ENCODE data around the gene FAM131A.
A peak's percentile ranks its signal among the peaks of the same experiment; 100 is the strongest.
"Not testable (repeated sequence)": the region's sequence is repeated elsewhere in the genome, so short reads cannot be mapped to it uniquely, and the experiment has no call there.

Gene FAM131A

DNA sequence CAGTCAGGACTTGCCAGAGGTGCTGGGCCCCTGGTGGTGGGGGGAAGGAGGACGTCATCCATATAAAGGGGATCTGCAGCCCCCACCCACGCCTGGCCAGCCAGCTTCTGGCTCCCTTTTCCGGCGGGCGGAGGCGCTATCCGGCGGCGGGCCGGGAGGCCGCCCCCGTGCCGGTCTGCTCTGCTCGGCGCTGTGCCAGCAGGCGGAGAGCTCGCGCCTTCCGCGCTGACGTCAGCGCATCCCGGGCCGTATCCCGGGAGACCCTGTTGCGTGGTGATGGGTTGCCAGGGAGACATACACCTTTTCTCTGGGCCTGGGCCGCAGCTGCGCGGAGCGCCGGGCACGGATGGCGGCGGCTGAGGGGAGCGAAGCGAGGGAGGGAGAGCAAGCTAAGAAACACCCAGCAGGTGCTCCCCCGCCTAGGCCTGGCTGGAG lies 1.1 kb downstream of the FAM131A start:
- DNase-seq (ENCODE audit: extremely low read depth in 1 of 2, low read depth in 1 of 2) = no peak

DNA sequence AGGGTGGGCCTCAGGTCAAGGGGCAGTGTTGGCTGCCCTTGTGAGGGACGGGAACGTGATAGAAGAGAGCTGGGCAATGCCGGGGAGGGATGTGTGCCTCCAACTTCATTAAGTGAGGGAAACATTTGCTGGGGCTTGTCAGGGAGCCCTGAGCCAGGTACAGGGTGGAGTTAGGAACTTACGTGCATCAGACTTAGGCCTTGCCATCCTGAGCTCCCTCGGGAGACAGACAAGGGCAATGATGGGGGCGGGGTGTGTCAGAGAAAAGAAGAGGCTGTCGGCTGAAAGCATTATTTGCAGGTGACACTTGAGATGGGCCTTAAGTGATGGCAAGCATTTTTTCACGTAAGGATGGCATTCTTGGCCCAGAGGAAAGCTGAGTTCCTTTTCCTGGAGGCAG lies 1.6 kb downstream of the FAM131A start:
- DNase-seq (ENCODE audit: extremely low read depth in 1 of 2, low read depth in 1 of 2) = no peak

DNA sequence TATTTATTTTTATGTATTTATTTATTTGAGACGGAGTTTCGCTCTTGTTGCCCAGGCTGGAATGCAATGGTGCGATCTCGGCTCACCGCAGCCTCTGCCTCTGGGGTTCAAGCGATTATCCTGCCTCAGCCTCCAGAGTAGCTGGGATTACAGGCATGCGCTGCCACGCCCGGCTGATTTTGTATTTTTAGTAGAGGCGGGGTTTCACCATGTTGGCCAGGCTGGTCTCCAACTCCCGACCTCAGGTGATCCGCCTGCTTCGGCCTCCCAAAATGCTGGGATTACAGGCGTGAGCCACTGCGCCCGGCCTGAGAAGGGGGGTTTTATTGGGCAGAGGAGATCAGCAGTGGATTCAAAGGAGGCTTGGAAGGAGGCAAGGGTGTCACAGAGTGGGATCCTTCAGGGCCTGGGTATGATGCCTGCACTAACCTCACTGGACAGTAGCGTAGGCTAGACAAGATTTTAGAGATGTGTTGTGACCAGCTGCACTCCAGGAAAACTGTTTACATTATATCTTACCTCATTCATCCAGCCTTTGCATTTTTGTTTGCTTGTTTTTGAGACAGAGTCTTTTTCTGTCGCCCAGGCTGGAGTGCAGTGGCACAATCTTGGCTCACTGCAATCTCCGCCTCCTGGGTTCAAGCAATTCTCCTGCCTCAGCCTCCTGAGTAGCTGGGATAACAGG lies 2.2 kb downstream of the FAM131A start:
- DNase-seq (ENCODE audit: extremely low read depth in 1 of 2, low read depth in 1 of 2) = not testable (repeated sequence)

DNA sequence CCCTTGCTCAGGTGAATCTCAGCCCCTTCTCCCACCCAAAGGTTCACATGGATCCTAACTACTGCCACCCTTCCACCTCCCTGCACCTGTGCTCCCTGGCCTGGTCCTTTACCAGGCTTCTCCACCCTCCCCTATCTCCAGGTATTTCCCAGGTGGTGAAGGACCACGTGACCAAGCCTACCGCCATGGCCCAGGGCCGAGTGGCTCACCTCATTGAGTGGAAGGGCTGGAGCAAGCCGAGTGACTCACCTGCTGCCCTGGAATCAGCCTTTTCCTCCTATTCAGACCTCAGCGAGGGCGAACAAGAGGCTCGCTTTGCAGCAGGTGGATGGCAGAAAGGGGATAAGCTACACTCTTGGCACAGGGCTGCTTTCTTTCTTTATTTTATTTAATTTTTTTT lies 4.5 kb downstream of the FAM131A start:
- DNase-seq (ENCODE audit: extremely low read depth in 1 of 2, low read depth in 1 of 2) = no peak

DNA sequence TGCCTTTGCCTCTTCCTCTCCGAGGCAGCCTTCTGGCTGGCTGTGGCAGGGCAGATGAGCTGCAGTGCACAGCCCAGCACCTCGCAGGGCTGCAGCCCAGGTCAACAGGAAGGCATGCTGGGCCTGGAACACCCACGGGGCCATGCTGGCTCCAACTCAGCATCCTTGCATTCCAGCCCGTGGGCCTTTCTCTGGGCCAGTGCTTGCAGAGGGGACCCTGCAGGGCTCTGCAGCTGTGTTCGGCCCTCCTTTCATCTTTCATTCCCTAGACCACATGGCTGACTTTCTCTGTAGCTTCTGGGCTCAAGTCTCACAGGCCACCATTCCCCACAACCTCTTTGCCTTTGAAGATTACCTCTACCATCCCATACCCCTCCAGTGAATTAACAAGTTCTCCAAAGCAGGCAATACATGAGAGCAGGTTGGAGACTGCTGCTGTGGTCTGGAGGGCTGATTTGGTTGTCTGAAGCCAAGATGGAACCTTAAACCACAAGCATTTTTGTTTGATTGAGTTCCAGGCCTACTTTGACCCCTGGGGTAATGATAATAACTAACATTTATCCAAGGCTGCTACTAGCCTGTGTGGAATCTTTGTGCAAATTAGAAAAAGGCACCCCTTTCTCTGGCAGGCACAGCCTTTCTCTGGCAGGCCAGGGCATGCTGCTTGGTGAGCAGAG lies 5.9 kb downstream of the FAM131A start:
- DNase-seq (ENCODE audit: extremely low read depth in 1 of 2, low read depth in 1 of 2) = no peak

DNA sequence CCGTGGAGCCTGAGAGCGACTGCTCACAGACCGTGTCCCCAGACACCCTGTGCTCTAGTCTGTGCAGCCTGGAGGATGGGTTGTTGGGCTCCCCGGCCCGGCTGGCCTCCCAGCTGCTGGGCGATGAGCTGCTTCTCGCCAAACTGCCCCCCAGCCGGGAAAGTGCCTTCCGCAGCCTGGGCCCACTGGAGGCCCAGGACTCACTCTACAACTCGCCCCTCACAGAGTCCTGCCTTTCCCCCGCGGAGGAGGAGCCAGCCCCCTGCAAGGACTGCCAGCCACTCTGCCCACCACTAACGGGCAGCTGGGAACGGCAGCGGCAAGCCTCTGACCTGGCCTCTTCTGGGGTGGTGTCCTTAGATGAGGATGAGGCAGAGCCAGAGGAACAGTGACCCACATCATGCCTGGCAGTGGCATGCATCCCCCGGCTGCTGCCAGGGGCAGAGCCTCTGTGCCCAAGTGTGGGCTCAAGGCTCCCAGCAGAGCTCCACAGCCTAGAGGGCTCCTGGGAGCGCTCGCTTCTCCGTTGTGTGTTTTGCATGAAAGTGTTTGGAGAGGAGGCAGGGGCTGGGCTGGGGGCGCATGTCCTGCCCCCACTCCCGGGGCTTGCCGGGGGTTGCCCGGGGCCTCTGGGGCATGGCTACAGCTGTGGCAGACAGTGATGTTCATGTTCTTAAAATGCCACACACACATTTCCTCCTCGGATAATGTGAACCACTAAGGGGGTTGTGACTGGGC lies 7.3 kb downstream of the FAM131A start:
- no peak for DNase-seq (ENCODE audit: extremely low read depth in 1 of 2, low read depth in 1 of 2)

DNA sequence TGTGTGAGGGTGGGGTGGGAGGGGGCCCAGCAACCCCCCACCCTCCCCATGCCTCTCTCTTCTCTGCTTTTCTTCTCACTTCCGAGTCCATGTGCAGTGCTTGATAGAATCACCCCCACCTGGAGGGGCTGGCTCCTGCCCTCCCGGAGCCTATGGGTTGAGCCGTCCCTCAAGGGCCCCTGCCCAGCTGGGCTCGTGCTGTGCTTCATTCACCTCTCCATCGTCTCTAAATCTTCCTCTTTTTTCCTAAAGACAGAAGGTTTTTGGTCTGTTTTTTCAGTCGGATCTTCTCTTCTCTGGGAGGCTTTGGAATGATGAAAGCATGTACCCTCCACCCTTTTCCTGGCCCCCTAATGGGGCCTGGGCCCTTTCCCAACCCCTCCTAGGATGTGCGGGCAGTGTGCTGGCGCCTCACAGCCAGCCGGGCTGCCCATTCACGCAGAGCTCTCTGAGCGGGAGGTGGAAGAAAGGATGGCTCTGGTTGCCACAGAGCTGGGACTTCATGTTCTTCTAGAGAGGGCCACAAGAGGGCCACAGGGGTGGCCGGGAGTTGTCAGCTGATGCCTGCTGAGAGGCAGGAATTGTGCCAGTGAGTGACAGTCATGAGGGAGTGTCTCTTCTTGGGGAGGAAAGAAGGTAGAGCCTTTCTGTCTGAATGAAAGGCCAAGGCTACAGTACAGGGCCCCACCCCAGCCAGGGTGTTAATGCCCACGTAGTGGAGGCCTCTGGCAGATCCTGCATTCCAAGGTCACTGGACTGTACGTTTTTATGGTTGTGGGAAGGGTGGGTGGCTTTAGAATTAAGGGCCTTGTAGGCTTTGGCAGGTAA lies 8.1 kb downstream of the FAM131A start:
- no peak for DNase-seq (ENCODE audit: extremely low read depth in 1 of 2, low read depth in 1 of 2)

DNA sequence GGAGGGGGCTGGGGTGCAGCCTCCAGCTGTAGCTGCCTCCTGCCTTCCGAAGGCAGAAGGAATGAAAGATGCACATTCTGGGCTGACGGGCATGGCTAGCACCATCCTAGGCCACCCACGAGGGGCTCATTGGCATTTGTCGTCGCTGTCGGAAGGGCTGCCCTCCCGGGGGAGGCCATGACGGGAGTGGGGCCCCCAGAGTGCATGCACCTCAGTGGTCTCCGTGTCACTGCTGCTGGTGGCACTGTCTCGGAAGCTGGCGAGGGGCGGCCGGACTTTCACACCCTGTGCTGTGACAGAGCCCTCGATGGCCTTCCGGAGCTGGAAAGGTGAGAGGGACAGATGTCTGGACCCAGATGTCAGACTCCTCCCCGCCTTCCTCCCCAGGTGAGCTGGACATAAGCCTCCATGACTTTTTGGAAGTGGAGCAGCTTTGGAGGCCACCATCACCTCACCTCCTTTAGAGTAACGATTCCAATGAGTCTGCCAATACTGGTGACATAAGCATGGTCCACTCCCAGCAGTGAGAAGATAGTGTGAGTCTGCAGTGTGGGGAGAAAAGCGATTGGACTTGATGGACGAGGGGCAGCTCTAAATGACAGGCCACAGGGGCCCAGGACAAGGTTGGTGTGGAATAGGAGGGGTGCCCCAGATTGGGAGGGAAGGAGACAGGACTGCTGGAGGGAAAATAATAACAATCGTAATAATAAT lies 9.2 kb downstream of the FAM131A start:
- no peak for DNase-seq (ENCODE audit: extremely low read depth in 1 of 2, low read depth in 1 of 2)

DNA sequence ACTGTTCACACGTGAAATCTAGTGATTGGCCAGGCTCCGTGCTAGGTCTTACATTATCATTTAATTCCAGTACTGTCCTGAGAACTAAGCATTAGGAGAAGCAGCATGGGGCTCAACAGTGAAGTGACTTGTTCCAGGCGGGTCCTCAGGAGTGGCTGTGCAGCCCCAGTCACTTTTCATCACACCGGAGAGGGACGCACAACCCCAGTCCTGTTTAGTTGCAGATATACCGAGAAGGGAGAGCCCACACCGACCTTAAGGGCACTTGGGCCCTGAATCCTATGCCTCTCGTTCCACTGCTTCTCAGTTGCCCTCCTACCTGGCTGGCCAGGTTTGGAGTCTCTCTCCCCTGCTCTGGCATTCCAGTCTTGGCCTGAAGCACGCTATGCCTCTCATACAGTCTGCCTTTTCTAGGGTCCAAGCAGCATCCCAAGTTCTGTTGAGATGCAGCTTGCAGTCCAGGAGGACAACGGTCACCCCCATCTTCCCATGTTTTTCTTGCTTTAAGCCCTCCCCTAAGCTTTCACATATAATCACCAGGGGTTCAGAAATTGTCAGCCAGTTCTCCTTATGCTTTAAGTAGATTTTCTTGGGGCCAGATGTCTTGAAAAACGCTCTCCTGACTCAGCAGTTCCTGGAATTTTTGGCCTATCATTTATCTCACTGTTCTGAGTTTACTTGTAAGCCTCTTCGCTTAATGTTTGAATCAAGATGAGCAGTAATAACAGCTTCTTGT lies 10.1 kb downstream of the FAM131A start:
- no peak for DNase-seq (ENCODE audit: extremely low read depth in 1 of 2, low read depth in 1 of 2)

DNA sequence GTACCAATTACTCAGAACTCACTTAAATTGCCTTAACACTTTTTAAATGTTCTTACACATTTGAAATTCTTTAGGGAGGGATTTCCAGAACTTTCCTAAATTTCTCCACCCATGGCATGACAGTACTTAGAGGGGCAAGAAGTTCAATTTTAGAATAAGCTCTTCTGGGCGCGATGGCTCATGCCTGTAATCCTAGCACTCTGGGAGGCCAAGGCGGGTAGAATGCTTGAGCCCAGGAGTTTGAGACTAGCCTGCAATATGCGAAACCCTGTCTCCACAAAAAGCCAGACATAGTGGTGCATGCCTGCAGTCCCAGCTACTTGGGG lies 10.6 kb downstream of the FAM131A start:
- no peak for DNase-seq (ENCODE audit: extremely low read depth in 1 of 2, low read depth in 1 of 2)

DNA sequence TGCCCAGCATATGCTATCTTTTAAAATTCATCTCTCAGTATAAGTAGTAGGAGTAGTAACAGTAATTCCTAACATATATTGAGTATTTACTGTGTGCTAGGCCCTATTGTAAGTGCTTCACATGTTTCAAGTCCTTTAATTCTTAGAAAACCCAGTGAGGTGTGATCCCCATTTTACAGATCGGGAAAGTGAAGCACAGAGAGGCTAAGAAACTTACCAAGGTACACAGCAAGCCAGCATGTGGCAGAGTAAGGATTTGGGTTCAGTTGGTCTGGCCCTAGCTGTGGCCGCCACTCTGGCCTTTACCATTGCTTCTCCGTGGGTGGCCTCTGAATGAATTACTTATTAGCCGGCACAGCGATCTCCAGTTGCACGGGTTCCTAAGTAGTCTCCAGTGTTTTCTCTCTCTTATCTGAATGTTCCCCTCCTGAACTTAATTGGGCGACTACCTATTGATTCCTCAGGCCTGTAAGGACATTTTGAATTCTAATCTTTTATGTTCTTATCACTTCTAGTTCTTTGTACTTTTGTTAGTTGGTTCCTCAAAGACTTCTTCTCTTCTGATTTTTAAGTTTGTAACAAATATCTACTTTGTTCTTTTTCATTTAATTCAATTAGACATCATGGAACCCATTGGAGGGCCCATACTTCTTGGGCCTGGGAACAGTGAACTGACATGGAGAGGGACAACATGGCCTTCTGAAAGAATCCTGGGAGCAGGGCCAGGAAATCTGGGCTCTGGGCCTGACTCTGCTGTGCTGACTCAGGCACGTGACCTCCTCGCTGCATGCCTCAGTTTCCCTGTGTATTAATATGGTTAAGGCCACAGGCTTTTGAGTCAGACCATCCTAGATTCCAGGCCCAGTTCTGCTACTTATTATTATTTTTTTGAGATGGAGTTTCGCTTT lies 12.4 kb downstream of the FAM131A start:
- DNase-seq (ENCODE audit: extremely low read depth in 1 of 2, low read depth in 1 of 2) = no peak

DNA sequence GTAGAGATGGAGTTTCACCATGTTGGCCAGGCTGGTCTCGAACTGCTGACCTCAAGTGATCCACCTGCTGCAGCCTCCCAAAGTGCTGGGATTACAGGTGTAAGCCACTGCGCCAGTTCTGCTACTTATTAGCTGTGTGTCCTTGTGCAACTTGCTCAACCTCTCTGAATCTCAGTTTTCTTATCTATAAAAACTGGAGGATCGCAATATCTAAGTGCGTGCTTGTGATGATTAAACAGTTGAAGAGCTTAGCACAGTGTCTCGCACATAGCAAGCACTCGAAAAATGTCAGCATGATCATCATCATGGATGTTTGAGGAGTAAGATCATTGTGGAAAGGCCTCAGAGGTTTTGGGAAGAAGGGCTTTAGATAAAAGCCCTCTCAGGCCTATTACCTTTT lies 13.2 kb downstream of the FAM131A start:
- DNase-seq (ENCODE audit: extremely low read depth in 1 of 2, low read depth in 1 of 2) = no peak

DNA sequence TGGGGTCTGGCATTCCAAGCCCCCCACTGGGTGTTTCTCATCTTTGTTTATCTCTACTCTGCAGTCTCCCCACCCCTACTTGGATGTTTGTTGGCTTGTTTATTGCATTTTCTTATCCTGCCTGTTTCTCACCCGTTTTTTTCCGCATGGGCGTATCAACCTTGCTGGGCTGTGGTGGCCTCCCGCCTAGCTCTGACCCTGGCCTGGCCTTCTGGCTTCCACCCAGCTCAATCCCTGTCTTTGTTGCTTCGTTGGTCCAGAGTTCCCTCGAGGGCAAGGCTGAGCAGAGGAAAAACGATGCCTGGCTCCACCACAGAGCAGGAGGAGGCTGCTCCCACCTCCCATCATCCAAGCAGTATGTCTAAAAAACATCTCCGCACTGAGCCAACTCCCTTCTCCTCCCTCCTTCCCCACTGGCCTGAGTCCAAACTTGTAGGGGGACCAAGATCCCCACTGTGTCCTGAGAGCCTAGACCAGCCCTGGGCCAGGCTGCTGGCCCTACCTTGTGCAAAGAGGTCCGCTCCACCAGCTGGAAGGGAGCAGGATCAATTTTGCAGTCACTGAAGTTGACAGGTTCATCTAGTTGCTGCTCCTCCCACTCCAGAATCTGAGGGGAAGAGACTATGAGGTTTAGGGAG lies 14.2 kb downstream of the FAM131A start:
- no peak for DNase-seq (ENCODE audit: extremely low read depth in 1 of 2, low read depth in 1 of 2)

DNA sequence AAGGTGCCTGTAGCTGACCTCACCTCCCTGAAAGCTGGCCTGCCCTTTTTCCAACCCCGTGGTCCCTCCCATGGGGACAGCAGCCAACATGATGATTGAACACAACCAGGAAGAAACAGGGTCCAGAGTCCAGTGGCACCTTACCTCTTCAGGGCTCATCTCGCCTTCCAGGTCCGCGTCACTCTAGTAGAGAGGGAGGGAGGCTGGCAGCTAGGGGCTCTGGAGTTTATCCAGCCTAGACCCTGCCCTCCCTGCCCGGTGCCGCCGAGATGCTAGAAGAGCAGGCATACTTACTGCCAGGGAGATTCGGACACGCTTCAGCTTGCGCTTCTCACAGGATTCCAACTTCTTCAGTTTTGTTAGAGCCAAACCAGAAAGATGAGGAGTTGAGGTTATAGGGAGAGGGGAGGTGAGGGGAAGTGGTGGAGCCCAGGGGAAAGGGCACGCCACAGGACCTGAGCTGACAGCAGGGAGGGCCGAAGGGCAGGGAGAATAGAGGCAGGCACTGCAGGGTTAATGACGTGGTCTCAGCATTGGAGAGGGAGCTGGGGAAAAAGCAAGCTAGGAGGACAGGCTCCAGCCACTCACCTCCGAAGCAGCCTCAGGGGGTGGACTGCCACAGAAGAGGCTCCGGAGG lies 14.9 kb downstream of the FAM131A start:
- no peak for DNase-seq (ENCODE audit: extremely low read depth in 1 of 2, low read depth in 1 of 2)

DNA sequence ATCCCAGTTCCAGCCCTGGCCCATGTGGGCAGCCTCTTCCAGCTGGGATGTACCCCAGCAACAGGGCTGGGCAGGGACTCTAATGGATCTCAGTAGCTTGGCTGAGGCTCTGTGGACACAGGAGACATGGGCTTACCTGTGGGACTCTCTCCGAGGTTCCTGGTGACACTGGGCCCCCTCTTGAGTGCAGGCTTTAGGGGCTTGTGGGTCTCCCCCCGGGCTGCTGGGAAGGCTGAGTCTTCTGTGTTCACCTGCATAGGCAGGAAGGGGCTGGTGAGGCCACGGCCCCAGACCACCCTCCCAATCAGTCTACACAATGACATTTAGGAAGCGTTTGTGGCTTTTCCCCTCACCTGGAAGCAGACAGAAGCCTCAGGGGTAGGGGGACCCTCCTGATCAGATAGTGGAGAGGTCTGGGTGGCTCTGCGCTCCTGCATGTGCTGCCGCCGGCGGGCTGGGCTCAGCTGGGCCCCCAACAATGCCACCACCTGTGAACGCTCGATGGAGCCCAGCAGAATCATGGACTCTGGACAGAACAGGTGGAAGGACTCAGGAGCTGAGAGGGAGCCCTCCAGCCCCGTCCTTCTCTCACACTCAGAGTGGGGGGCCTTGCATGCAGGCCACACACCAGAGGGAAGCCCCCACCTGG lies 15.6 kb downstream of the FAM131A start:
- DNase-seq (ENCODE audit: extremely low read depth in 1 of 2, low read depth in 1 of 2) = no peak

DNA sequence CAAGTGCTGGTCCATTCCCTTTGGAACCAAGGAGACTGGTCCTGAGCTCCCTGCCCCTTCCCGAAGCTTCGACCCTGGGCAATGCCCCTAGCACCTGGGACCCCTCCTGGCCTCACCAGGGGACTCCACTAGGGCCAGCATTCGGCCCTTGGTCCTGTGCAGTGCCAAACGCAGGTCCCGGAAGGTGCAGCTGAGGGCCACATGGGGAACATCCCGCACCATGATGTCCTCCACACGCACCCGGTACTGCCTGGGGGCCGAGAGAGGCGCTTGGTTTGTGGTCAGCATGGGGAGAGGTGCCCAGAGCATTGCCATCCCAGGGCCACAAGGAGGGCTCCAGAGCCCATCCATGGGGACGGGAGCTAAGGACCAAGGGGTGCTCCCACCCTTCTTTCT lies 16.1 kb downstream of the FAM131A start:
- no peak for DNase-seq (ENCODE audit: extremely low read depth in 1 of 2, low read depth in 1 of 2)

DNA sequence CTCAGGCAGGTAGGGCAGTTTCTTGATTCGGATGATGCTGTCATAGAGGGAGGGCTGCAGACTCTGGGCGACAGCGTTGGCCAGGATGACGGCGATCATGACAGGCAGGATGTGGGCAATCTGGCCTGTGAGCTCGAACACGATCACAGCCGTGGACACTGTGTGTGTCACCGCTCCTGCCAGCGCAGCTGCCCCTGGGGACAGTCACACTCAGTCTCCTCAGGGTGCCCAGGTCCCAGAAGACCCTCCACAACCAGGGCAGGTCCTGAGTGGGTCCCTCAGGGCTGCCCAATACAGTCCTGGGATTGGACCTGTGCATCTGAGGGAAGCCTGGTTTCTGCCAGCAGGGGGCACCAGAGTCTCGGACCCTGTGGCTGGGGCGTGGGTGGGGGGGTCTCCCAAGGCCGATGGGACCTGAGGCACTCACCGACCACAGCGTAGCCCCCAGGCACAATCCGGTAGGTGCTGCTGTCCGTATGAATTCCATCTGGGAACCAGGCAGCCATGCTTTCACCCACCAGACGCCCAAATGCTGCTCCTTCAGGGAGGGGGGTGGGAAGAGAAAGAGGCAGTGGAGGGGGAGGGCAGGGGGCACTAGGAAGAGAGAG lies 16.8 kb downstream of the FAM131A start:
- peak in 1 of 2 donors; percentile 51 for DNase-seq (ENCODE audit: extremely low read depth in 1 of 2, low read depth in 1 of 2)

Data from stimulated activated CD8-positive, alpha-beta memory T cell treated with anti-CD3 and anti-CD28 coated beads, Interleukin-7, amount 100 ng/mL, for 48 hours (primary cell).